GM12865 (cell line): ENCODE data around the gene PPP1R2C.
A peak's percentile ranks its signal among the peaks of the same experiment; 100 is the strongest.

ENCODE experiments used
- DNase-seq: peaks from one replicate; pipeline ENCODE4 v3.0.0; 2010; ENCODE audit warnings: low read depth
- H3K4me3 ChIP-seq: 2 replicates; pipeline ENCODE4 v1.5.1; 2011; ENCODE audit warnings: mild to moderate bottlenecking, low read depth, low read length, control low read depth
- CTCF ChIP-seq: IDR thresholded peaks from 2 replicates; pipeline ENCODE4 v1.5.1; 2011; ENCODE audit warnings: low read length, control low read depth, low read depth, inconsistent platforms; ENCODE audit not compliant: insufficient read depth; ENCODE audit errors: missing control alignments

Gene PPP1R2C

GRCh38 chrX:42752730-42753129, 25.2 kb downstream of the PPP1R2C start:
- no peak for DNase-seq
- no peak for TF ChIP-seq CTCF
- H3K4me3 ChIP-seq: no peak overlapping the region

GRCh38 chrX:42751573-42751972, 26.4 kb downstream of the PPP1R2C start:
- H3K4me3 ChIP-seq: no peak overlapping the region
- TF ChIP-seq CTCF: no peak
- DNase-seq: no peak

DNA sequence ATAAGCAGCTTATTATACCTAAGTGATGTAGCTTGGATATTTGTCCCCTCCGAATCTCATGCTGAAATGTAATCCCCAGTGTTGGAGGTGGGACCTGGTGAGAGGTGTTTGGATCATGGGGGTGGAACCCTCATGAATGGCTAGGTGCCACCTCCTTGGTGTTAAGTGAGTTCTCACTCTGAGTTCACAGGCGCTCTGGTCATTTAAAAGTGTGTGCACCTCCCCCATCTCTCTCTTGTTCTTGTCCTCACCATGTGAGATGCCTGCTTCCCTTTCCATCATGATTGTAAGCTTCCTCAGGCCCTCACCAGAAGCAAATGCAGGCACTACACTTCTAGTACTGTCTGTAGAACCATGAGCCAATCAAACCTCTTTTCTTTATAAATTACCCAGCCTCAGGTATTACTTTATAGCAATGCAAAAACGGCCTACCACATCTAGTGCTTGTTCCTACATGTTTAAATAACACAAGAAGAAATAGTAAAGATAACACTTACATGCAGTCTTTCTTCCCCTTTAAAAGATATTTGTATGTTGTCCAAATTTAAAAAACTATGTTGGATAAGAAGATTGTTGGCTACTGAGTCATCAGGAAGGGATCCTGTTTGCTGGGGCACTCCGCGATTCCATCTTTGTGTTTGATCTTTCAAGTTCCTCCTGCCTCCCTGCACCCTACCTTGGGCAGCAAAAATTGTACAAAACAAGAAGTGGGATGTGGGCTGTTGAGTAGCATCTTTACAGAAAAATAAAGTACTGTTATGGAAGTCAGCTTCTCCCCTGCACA, 29.7 kb downstream of the PPP1R2C start:
- TF ChIP-seq CTCF: no peak
- DNase-seq: no peak
- no peak overlapping the region for H3K4me3 ChIP-seq

- no peak for TF ChIP-seq CTCF
- H3K4me3 ChIP-seq: no peak overlapping the region
- no peak for DNase-seq
These were observed 31.4 kb downstream of the PPP1R2C start for GRCh38 chrX:42746606-42747005.

DNA sequence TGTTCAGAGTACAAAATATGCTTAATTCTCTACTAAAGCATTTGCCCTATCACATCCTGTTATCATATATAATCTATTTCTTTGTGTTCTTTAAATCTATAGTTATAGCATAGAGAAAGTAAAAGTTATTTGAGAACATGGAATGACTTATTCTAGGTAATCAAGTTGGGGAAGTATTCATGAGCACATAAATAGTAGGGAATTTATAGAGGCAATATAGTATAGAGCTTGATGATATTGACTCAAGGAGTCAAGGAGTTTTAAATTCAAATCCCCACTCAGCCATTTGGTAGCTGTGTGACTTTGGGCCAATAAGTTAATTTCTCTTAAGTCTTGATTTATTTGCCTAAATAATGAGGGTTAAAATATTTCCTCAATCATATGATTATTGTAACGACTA, 37.5 kb downstream of the PPP1R2C start:
- no peak overlapping the region for H3K4me3 ChIP-seq

GRCh38 chrX:42739741-42740140, 38.2 kb downstream of the PPP1R2C start:
- TF ChIP-seq CTCF: no peak
- no peak for DNase-seq
- no peak overlapping the region for H3K4me3 ChIP-seq

More for the DNA sequence above, 37.5 kb downstream of the PPP1R2C start:
- DNase-seq: no peak
- no peak for TF ChIP-seq CTCF

DNA sequence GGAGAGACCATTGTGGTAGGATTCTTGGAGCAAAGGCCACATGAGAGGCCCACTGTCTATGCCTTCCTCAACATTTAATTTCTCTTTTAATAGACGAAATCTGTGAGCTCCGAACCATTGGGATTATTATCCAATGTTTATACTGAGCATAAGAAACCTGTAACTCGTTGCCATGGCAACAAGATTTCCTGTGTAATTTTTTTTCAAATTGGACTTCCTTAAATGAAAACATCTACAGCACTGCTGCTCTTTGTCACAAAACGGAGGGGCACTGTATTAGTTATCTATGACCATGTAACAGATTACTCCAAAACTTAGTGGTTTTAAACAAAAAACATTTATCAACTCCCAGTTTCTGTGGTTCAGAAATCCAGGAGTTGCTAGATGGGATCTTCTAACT, 38.7 kb downstream of the PPP1R2C start:
- peak; percentile 19 for DNase-seq
- no peak overlapping the region for H3K4me3 ChIP-seq
- TF ChIP-seq CTCF: no peak
